Measurements from ENCODE around the gene MBIP.

GRCh38 chr14:36339816-36340215 is 19.4 kb upstream of the MBIP start:
- TF ChIP-seq CTCF (IDR thresholded peaks at IDR 0.05; ENCODE audit: borderline replicate concordance, extremely low read depth, low read length, poor library complexity, severe bottlenecking) = no peak
- TF ChIP-seq EZH2 (IDR thresholded peaks at IDR 0.05; ENCODE audit: borderline replicate concordance, low read depth, low read length, severe bottlenecking) = no peak

Measured in DND-41 (cell line).